Stimulated activated CD8-positive, alpha-beta memory T cell treated with anti-CD3 and anti-CD28 coated beads, Interleukin-4, amount 100 ng/mL, for 4 hours (primary cell): ENCODE data around the gene UBE2Q1.
A peak's percentile ranks its signal among the peaks of the same experiment; 100 is the strongest.

Source experiments
- DNase-seq, 2 donors: peaks; one replicate each; pipeline ENCODE4 v3.0.0-alpha.2; 2020; ENCODE audit warnings: low read depth in 2 of 2, low spot score in 1 of 2

The UBE2Q1 gene

GRCh38 chr1:154557939-154558719 is at the start of gene UBE2Q1:
TSS of gene UBE2Q1 (minus strand) at chr1:154558662. CDS start at chr1:154558553, 109 bp downstream.
- peak in 1 of 2 donors; percentile 7 for DNase-seq

GRCh38 chr1:154607609-154608396 is 49.3 kb upstream of the UBE2Q1 start, which contains the start of gene ADAR:
TSS of gene ADAR (minus strand) at chr1:154608186. CDS start at chr1:154608006, 180 bp downstream.
- DNase-seq, result peak; percentile 84 to 86

- no peak for DNase-seq
These were observed 48.7 kb upstream of the UBE2Q1 start for GRCh38 chr1:154607106-154607608.

- DNase-seq, result no peak
These were observed 47.1 kb upstream of the UBE2Q1 start for GRCh38 chr1:154605534-154605933.

- no peak for DNase-seq
These were observed 44.9 kb upstream of the UBE2Q1 start for GRCh38 chr1:154603317-154603716.

- DNase-seq, result no peak
These were observed 41.2 kb upstream of the UBE2Q1 start for GRCh38 chr1:154599658-154600057.

GRCh38 chr1:154598871-154599635 is 40.6 kb upstream of the UBE2Q1 start:
- no peak for DNase-seq

- no peak for DNase-seq
These were observed 37.2 kb upstream of the UBE2Q1 start for GRCh38 chr1:154595621-154596020.

GRCh38 chr1:154594811-154595210 is 36.3 kb upstream of the UBE2Q1 start:
- no peak for DNase-seq

- DNase-seq, result no peak
These were observed 34.9 kb upstream of the UBE2Q1 start for GRCh38 chr1:154593390-154593789.

DNA sequence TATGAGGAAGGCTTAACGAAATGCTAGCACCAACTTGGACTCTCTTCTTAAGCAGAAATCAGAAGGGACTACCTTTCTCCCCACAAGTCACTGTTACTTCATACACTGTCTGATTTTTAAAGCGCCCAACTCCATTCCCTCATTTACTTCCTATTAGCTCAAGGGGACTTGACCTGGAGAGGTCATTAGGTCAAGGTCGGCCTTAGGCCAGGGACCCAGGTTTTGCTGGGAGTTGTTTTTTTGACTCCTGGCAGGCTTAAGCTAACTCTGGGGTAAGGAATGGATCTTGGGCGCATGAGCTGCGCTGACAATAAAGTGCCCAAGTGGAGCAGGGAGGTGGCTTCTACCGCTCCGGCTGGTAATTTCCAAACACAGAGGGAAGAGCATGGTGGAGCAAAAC is 32.7 kb upstream of the UBE2Q1 start:
- DNase-seq, result no peak

- no peak for DNase-seq
These were observed 32.3 kb upstream of the UBE2Q1 start for GRCh38 chr1:154590756-154591155.

DNA sequence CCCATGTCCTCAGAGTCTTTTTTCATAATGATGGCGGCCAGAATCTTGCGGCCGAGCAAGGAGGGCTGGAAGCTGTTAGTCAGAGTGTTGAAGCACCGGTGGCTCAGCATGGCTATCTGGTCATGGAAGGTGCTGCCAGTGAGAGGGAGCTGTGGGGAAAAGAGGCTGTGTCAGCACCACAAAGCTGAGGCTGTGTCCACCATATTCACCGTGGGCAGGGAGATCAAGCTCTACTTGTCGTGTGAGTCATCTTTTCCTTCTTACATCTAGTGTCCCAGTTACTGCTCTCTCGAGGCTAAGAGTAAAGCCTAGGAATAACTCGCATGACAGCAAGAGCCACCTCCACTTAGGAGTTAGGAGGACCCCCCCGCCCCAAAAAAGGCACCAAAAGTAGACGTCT is 31.3 kb upstream of the UBE2Q1 start:
- no peak for DNase-seq

GRCh38 chr1:154586641-154587040 is 28.2 kb upstream of the UBE2Q1 start:
- no peak for DNase-seq

GRCh38 chr1:154586231-154586630 is 27.8 kb upstream of the UBE2Q1 start:
- no peak for DNase-seq

DNA sequence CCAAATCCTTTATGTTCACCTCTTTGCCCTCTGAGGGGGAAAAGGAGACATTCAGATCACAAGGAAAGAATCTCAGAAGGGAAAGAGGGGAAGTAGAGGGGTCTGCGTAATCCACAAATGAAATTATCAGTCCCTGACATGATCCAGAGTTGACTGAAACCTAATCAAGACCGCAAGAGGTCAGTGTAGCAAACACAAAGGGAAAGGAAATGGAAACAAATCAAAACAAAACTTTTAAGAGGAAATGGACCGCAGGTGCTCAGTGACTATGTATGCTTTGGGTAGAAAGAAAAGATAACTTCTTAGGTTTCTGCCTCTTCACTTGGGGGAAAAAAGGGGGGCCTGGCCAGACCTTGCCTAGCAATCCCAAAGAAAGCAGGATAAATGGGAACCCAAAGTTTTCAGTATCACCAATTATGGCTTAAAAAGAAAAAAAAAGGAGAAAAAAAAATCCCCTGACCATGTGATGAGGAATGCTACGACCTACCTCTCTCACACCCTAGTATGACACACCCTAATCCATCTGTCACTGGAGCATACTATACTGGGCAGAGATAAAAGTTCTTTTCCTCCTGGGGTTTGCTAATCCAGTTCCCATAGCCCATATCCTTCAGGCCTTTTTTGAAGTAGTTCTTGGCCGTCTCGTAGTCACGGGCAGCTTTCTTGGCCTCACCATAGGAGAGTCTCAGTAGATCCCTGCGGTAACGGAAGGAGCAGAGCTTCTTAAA is 26.0 kb upstream of the UBE2Q1 start:
- no peak for DNase-seq

DNA sequence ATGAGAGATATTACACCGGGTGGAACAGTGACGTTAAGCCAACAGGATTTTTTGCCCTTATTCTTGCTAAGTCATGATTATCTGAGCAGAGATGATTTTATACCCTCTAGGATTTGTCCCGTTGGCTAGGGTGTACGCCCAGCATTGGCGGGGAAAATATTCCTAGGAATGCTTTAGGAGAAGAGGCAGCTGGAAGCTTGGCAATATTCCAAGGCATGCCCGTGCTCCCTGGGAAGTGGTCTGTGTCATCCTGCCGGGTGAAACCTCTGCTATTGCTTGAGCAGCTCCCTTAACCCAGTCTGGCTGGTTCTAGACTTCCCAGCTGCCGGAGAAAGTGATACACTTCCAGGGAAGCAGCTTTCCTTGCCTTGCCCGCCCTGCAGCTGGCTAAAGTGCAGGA is 25.3 kb upstream of the UBE2Q1 start:
- DNase-seq, result no peak

- no peak for DNase-seq
These were observed 24.4 kb upstream of the UBE2Q1 start for GRCh38 chr1:154582885-154583284.

DNA sequence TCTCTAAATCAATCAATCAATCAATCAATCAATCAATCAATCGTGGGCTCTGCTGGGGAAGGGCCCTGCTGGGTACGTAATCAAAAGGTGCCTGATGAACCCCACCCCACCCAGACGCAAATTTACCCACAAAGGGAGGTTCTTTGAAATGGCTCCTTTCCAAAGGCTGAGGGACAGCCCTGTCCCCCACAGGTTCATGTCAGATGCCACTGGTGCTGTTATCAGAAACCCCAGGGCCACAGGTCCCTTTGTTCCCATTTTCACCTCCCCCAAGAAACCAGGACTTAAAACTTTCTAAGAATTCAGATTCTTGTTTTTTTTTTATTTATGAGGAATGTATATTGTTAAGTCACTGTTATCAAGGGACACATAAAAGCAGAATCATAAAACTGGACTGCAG is 23.3 kb upstream of the UBE2Q1 start:
- DNase-seq, result no peak

DNA sequence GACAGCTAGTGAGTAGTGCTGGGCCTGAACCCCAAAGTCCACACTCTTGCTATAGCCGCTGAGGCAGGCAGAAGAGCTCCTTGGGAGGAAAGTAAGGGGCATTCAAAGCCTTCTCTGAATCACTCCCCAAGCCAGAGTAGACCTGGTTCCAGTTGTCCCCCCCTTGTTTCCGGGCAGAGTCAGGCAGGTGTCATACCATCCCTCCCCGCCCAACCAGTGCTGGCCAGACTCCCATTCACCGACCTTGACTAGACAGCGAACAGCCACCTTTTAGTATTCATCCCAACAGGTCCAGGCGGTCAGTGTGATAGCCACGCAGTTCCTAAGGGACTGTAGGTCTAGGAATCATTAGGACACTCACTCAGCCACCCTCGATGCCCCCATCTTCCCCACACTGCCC is 20.9 kb upstream of the UBE2Q1 start:
- no peak for DNase-seq

GRCh38 chr1:154578058-154578418 is 19.6 kb upstream of the UBE2Q1 start:
- DNase-seq, result no peak
